ENCODE results near the gene GSTM5.

GRCh38 chr1:109750241-109750882, 38.3 kb downstream of the GSTM5 start:
- TF ChIP-seq CREB5 (CRISPR knock-in tag; IDR thresholded peaks at IDR 0.05; ENCODE audit: low read depth) (no peak), ZFP30 (CRISPR knock-in tag; IDR thresholded peaks at IDR 0.05) (no peak)
